D721Med (cell line): ENCODE measurements around the gene ADAM10.

Experiments
- DNase-seq: peaks from one replicate; pipeline ENCODE4 v3.0.0; 2011; ENCODE audit warnings: low spot score; ENCODE audit not compliant: insufficient read length
- FAIRE-seq: peaks from 2 replicates; lab custom pipeline; 2011; peaks lifted over from hg19 to GRCh38; lab: Jason Lieb, UNC
- TF ChIP-seq, protein P1 (sequence below): IDR thresholded peaks from 2 replicates; pipeline ENCODE4 v1.5.1; 2012; ENCODE audit warnings: mild to moderate bottlenecking, control low read depth; ENCODE audit not compliant: insufficient read depth; ENCODE audit errors: missing control alignments

ADAM10 gene

DNA sequence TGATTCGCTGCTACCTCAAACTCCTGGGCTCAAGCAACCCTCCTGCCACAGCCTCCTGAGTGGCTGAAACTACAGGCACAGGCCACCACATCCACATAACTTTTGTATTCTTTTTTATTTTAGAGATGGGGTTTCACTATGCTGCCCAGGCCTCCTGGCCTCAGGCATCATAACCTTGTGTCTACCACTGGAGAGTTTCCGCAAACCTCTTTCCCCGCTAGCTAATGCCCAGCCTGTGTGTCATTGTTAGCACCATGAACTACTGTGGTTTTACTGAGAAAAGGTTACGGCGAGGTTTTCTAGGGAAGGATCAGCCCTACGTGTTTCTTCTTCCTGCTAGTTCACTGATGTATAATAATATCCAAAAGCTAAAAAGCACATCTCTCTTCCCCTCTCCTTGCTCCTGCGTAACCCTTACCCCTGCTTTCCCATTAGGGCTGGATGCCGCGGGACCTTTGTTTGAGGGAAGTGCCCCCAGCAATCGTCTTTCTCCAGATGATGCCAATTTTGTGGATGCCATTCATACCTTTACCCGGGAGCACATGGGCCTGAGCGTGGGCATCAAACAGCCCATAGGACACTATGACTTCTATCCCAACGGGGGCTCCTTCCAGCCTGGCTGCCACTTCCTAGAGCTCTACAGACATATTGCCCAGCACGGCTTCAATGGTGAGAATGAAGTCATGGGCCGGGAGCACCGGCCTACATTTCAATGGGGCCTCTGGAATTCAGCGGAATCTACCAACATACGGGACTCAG lies 204.0 kb downstream of the ADAM10 start:
- TF ChIP-seq, protein P1, sequence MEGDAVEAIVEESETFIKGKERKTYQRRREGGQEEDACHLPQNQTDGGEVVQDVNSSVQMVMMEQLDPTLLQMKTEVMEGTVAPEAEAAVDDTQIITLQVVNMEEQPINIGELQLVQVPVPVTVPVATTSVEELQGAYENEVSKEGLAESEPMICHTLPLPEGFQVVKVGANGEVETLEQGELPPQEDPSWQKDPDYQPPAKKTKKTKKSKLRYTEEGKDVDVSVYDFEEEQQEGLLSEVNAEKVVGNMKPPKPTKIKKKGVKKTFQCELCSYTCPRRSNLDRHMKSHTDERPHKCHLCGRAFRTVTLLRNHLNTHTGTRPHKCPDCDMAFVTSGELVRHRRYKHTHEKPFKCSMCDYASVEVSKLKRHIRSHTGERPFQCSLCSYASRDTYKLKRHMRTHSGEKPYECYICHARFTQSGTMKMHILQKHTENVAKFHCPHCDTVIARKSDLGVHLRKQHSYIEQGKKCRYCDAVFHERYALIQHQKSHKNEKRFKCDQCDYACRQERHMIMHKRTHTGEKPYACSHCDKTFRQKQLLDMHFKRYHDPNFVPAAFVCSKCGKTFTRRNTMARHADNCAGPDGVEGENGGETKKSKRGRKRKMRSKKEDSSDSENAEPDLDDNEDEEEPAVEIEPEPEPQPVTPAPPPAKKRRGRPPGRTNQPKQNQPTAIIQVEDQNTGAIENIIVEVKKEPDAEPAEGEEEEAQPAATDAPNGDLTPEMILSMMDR, result no peak
- no peak for FAIRE-seq
- DNase-seq, result no peak

DNA sequence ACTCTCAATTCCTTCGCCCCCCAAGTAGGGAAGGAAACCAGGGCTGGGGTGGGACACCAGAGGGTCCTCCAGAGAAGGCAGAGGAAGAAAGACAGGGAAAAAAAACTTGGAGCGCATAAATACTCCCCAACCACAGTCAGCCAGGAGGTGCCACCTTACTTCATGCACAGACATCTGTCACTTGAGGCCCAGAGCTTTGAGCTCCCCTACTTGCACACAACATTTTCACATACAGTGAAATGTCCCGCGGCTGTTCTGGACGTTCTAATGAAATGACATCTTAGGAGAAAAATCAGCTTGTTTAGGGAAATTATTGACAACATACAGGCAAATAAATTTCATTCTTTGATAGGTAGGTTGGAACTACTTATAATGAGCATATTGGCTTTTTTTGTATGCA lies 204.8 kb downstream of the ADAM10 start:
- DNase-seq (no peak), FAIRE-seq (no peak)
- TF ChIP-seq, protein P1, result no peak

DNA sequence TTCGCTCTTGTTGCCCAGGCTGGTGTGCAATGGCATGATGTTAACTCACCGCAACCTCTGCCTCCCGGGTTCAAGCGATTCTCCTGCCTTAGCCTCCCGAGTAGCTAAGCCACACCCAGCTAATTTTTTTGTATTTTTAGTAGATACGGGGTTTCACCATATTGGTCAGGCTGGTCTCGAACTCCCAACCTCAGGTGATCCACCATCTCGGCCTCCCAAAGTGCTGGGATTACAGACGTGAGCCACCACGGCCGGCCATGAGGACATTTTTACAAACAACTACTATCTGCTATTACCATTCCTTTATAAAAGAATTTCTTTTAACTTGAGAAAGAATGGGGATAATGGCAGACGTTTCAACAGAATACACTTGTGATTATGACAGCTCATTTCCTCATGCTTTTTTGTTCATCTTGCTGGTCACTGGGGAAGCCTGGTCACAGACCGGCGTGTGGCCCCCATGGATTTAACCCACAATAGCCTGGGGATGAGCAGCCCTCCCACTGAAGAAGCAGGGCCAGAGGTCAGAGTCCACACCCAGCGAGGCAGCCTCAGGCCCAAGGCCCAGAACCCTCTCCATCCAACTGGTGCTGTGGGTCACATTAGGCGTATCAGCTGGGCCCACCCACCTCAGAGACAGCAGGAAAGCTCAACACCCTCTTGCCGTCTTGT lies 205.7 kb downstream of the ADAM10 start:
- FAIRE-seq, result no peak
- TF ChIP-seq, protein P1, result no peak
- DNase-seq, result no peak

DNA sequence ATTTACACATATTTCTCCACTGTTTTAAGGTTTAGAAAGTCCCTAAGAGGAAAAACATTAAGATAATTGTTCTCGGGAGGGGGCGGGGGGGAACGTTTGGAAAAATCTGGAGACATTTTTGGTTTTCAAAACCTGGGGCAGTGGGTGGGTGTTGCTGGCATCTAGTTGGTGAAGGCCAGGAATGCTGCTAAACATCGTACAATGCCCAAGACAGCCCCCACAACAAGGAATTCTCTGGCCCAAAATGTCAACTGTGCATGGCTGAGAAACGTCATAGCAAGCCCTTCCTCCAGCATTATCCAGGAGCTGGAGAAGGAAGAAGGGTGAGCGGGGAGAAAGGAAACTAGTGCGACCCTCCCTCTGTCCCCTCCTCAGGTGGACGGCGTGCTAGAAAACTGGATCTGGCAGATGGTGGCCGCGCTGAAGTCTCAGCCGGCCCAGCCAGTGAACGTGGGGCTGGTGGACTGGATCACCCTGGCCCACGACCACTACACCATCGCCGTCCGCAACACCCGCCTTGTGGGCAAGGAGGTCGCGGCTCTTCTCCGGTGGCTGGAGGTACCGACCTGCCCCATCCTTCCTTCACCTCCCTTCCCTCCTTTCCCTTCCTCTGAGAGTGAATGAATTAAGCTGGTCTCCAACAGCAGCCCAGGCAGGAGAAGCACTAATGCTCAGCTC lies 208.0 kb downstream of the ADAM10 start:
- FAIRE-seq, result no peak
- TF ChIP-seq, protein P1, result no peak

DNA sequence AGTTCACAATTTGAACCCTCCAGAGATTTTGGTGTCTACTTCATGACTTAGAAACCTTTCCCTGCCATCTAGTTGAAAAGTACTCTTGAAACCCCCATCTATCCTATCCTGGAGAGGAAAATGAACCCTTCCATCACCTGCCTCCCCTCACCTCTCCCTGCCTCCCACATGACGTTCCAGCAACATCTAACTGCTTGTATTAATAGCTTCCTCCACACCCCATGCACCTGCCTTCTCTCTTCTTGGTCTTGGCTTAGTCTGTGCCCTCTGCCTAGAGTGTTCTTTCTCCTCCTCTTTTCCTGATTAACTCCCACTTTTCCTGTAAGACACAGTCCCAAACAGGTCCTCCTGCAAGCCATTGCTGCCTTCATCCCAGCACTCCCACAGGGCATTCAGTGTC lies 210.0 kb downstream of the ADAM10 start:
- TF ChIP-seq, protein P1, result no peak
- no peak for DNase-seq
- no peak for FAIRE-seq

More for the DNA sequence above, 208.0 kb downstream of the ADAM10 start:
- no peak for DNase-seq

DNA sequence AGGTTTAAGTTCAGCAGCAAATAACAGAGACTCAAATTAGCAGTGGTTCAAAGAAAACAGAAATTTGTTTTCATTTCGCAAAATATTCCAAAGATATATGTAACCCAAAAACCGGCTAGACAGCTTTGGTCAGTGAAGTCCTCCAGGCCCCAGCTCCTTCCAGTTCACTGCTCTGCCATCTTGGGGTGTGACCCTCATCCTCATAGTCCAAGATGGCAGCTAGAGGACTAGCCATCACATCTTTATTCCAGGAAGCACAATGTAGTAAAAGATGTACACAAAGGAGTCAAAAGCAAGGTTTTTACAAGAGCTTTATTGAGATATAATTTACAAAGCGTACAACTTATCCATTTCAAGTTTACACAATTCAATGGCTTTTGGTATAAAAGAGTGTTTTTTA lies 210.6 kb downstream of the ADAM10 start:
- TF ChIP-seq, protein P1, result no peak
- no peak for DNase-seq
- FAIRE-seq, result no peak
